HG02943 (cell line): ENCODE results near the gene PROC.
"Not testable (repeated sequence)": the region's sequence is repeated elsewhere in the genome, so short reads cannot be mapped to it uniquely, and the experiment has no call there.

Experiments used
- ATAC-seq: cut with Tn5 transposase; IDR thresholded peaks from one replicate; pipeline ENCODE4 v1.9.1; 2021; ENCODE audit warnings: mild to moderate bottlenecking, low read depth, moderate library complexity; ENCODE audit not compliant: unreplicated experiment

Gene PROC

DNA sequence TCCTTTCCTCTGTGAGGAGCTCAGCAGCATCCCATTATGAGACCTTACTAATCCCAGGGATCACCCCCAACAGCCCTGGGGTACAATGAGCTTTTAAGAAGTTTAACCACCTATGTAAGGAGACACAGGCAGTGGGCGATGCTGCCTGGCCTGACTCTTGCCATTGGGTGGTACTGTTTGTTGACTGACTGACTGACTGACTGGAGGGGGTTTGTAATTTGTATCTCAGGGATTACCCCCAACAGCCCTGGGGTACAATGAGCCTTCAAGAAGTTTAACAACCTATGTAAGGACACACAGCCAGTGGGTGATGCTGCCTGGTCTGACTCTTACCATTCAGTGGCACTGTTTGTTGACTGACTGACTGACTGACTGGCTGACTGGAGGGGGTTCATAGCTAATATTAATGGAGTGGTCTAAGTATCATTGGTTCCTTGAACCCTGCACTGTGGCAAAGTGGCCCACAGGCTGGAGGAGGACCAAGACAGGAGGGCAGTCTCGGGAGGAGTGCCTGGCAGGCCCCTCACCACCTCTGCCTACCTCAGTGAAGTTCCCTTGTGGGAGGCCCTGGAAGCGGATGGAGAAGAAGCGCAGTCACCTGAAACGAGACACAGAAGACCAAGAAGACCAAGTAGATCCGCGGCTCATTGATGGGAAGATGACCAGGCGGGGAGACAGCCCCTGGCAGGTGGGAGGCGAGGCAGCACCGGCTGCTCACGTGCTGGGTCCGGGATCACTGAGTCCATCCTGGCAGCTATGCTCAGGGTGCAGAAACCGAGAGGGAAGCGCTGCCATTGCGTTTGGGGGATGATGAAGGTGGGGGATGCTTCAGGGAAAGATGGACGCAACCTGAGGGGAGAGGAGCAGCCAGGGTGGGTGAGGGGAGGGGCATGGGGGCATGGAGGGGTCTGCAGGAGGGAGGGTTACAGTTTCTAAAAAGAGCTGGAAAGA is 7.6 kb downstream of the PROC start:
- ATAC-seq = no peak

DNA sequence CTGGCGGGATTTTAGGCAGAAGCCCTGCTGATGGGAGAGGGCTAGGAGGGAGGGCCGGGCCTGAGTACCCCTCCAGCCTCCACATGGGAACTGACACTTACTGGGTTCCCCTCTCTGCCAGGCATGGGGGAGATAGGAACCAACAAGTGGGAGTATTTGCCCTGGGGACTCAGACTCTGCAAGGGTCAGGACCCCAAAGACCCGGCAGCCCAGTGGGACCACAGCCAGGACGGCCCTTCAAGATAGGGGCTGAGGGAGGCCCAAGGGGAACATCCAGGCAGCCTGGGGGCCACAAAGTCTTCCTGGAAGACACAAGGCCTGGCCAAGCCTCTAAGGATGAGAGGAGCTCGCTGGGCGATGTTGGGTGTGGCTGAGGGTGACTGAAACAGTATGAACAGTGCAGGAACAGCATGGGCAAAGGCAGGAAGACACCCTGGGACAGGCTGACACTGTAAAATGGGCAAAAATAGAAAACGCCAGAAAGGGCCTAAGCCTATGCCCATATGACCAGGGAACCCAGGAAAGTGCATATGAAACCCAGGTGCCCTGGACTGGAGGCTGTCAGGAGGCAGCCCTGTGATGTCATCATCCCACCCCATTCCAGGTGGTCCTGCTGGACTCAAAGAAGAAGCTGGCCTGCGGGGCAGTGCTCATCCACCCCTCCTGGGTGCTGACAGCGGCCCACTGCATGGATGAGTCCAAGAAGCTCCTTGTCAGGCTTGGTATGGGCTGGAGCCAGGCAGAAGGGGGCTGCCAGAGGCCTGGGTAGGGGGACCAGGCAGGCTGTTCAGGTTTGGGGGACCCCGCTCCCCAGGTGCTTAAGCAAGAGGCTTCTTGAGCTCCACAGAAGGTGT is 8.5 kb downstream of the PROC start:
- no peak for ATAC-seq

DNA sequence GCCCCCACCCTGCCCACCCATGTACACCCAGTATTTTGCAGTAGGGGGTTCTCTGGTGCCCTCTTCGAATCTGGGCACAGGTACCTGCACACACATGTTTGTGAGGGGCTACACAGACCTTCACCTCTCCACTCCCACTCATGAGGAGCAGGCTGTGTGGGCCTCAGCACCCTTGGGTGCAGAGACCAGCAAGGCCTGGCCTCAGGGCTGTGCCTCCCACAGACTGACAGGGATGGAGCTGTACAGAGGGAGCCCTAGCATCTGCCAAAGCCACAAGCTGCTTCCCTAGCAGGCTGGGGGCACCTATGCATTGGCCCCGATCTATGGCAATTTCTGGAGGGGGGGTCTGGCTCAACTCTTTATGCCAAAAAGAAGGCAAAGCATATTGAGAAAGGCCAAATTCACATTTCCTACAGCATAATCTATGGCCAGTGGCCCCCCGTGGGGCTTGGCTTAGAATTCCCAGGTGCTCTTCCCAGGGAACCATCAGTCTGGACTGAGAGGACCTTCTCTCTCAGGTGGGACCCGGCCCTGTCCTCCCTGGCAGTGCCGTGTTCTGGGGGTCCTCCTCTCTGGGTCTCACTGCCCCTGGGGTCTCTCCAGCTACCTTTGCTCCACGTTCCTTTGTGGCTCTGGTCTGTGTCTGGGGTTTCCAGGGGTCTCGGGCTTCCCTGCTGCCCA is 9.3 kb downstream of the PROC start:
- ATAC-seq = no peak

DNA sequence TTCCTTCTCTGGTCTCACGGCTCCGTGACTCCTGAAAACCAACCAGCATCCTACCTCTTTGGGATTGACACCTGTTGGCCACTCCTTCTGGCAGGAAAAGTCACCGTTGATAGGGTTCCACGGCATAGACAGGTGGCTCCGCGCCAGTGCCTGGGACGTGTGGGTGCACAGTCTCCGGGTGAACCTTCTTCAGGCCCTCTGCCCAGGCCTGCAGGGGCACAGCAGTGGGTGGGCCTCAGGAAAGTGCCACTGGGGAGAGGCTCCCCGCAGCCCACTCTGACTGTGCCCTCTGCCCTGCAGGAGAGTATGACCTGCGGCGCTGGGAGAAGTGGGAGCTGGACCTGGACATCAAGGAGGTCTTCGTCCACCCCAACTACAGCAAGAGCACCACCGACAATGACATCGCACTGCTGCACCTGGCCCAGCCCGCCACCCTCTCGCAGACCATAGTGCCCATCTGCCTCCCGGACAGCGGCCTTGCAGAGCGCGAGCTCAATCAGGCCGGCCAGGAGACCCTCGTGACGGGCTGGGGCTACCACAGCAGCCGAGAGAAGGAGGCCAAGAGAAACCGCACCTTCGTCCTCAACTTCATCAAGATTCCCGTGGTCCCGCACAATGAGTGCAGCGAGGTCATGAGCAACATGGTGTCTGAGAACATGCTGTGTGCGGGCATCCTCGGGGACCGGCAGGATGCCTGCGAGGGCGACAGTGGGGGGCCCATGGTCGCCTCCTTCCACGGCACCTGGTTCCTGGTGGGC is 10.0 kb downstream of the PROC start:
- ATAC-seq = no peak

DNA sequence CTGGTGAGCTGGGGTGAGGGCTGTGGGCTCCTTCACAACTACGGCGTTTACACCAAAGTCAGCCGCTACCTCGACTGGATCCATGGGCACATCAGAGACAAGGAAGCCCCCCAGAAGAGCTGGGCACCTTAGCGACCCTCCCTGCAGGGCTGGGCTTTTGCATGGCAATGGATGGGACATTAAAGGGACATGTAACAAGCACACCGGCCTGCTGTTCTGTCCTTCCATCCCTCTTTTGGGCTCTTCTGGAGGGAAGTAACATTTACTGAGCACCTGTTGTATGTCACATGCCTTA is 10.5 kb downstream of the PROC start:
- no peak for ATAC-seq

DNA sequence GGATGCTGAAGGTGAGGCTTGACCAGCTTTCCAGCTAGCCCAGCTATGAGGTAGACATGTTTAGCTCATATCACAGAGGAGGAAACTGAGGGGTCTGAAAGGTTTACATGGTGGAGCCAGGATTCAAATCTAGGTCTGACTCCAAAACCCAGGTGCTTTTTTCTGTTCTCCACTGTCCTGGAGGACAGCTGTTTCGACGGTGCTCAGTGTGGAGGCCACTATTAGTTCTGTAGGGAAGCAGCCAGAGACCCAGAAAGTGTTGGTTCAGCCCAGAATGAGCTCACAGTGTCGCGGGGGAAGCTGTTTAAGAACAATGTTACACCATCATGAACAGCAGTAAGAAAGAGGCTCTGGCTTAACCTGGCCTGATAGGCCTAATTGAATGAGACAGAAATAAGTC is 11.1 kb downstream of the PROC start:
- ATAC-seq = no peak

DNA sequence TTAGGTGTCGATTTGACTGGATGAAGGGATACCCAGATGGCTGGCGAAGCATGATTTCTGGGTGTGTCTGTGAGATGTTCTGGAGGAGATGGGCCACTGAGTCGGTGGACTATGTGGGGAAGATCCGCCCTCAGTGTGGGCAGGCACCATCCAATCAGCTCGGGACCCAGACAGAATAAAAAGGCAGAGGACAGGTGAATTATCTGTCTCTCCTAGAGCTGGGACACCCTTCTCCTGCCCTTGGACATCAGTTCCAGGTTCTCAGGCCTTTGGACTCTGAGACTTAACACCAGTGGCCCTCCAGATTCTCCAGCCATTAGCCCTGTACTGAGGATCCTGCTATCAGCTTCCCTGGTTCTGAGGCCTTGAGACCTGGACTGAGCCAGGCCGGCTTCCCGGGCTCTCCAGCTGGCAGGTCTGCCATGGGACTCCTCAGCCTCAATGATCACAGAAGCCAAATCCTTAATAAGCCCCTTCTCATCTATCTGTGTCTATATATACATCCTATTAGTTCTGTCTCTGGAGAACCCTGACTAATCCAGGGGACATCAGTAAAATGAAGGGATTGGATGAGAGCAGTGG is 11.7 kb downstream of the PROC start:
- ATAC-seq = no peak

DNA sequence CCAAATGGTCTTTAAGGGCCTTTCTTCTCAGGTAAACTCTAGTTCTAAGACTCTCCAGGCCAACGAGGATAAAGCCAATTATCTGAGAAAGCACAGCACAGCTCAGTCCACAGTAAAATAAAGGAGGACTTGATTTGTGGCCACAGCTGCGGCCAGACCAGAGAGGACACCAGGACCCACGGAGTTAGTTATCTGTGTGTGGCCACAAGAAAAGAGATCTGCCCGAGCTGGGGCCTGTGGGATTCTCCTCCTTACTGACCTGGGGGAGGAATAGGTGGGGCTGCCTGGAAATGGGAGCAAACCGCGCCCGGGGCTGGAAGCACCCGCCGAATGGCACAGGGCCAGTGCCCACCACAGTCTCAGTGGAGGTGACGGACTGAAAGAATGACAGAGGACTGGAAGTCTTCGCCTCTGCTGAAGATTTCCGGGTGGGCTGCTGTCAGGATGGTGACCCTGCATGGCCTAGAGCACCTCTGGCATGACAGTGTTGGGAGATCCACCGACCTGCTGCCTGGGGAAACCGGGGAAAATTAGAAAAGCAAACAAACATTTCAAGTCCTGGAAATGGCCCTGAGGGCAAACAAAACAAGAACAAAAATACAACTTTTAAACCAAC is 13.3 kb downstream of the PROC start:
- ATAC-seq = no peak

DNA sequence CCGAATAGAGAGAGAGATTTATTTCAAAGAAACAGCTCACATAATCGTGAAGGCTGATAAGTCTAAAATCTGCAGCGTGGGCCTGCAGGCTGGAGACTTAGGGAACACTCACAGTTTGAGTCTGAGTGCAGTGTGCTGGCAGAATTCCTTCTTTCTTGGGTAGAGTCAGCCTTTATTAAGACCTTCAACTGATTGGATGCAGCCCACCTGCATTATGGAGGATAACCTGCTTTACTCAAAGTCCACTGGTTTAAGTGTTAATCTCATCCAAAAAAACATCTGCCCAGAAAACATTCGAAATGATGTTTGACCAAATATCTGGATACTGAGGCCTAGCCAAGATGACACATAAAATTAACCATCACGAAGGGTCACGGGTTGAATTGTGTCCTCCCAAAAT is 16.3 kb downstream of the PROC start:
- no peak for ATAC-seq

DNA sequence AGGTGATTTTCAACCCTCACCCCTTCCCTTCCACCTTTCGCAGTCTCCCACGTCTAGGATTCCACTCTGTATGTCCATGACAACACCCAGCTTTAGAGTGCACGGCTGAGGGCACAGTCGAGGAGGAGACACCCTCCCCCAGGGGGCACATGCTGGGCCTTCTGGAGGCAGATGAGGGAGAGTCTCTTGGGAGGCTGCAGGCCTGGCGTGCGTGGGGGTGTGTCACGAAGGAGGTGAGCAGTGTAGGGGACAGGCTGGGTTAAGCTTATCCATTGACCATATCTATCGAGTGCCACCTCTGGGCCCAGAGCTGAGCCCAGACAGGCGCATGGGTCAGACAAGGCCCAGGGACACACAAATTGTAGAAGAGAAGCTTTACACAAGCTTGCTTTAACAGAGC is 18.8 kb downstream of the PROC start:
- no peak for ATAC-seq

DNA sequence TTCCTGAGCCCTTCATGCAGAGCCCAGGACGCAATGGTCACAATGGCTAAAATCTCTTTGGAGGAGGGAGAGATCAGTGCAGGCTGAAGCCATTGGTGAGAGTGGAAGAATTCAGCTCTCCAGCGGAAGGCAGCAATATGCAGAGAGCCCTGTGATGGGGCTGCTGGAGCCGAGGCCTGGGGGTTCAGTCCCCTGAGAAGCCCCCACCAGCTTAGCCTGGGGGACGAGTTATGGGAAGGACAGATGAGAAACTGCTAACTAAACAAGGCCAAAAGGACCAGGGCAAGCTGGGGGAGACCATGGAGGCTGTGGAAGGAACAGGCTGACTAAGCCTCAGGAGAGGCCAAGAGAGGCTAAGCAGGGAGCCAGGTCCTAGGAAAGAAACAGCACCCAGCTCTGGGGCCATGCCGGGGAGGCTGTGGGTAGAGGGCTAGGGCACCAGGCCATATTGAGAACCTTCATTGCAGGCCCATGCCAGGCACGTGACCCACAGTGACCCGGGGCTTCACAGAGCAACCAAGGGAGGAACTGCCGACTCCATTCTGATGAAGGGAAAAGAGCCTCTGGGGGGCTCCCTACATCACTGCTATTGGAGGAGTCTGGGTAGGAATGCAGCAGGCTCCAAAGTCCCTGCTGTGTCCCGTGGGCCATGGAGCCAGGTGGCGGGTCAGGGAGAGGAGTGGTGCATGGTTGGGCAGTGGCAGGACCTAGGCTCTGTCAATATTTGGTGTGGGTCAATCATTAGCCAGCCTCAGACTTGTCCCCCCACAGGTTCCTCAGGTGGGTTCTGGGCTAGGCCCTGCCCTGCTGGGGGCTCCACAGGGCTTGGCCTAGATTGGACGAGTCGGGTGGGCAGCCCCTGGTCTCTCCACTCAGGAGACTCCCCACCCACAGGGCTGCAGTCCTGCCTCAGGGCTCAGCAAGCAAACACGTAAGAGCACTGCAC is 19.8 kb downstream of the PROC start:
- no peak for ATAC-seq

DNA sequence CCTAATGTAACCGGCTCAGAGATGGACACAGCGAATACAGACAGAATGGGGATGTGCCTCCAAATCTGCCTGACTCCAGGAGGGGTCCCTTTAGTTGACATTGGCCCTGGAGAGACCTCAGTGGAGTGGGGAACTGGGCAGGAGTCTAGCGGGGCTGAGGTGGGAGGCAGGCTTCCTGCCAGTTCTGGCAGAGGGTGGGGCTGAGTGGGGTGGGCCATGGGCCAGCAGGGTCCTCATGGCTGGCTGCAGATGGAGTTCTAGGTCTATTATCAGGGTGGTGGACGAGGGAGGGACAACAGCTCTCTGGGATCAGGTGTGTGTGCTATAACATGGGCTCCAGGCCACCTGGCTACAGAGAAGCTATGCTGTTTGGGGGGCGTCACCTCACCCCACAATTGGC is 21.1 kb downstream of the PROC start:
- no peak for ATAC-seq

DNA sequence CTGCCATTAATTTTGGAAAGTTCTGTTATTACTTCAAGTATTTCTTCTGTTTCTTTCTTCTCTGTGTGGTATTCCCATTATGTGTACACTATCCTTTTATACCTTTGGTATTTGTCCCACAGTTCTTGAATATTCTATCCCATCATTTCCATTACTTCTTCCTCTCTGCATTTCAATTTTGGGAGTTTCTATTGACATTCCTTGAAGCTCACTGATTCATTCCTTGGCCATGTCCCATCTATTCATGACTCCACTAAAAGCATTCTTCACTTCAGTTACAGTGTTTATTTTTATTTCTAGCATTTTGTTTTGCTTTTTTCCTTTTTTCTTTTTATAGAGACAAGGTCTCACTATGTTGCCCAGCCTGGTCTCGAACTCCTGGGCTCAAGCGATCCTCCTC is 30.3 kb downstream of the PROC start:
- ATAC-seq = no peak

DNA sequence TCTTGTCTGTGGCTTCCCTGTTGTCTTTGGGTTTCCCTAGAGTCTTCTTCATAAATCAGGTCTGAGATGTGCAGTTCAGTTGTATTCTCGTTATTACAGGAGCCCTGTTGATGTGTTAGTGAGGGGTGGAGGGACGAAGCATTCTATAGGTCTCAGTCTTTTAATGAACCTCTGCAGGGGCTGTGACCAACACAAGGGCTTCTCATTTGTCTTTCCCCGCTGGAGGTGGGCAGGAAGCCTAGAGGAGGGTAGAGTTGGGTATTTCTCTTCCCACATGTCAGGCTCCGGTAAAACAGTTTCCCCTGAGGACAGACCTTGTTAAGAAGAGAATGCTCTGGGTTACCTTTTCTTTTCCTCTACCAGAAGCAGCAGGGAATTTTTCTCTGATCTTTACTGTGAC is 31.2 kb downstream of the PROC start:
- no peak for ATAC-seq

DNA sequence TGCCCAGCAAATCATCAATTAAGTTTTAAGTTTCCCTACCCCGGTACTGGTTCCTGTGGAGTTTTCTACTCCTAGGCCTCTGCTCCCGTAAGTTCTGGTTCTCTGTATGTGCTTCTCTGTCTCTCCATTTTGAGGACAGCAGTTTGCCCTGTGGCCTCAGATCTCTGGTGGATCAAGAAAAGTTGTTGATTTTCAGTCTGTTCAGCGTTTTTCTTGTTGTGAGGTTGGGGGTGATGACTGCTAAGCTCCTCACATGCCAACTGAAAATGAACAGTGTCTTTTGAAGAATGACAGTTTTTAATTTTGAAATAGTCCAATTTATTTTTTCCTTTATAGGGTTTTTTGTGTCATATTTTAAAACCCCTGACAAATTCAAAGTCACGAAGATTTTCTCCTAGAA is 31.7 kb downstream of the PROC start:
- no peak for ATAC-seq

DNA sequence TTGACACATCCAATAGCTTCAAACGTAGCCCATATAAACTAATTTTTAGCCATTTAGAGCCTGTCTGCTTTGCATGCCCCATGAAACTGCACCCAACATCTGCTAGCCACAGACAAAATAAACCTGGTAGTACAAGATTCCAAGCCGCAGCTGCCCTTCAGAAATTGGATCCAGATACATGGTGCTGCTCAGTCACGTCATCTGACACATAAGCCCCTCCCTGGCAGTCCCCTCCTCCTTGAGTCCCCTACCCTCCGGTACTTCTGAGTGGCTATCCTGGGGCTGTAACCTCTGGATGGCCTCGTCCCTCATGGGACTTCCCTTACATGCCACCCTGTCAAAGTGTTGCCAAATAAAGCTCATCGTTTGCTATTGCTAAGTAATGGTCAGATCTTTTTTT is 33.8 kb downstream of the PROC start:
- no peak for ATAC-seq

DNA sequence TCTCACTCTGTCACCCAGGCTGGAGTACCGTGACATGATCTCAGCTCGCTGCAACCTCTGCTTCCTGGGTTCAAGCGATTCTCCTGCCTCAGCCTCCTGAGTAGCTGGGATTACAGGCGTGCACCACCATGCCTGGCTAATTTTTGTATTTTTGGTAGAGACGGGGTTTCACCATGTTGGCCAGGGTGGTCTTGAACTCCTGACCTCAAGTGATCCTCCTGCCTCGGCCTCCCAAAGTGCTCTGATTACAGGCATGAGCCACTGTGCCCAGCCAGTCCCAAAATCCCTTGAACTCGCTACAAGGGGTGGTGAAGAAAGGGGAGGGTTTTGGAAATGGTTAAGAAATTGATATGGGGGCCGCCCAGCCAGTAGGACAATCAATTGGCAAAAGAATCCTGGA is 34.2 kb downstream of the PROC start:
- ATAC-seq = not testable (repeated sequence)

DNA sequence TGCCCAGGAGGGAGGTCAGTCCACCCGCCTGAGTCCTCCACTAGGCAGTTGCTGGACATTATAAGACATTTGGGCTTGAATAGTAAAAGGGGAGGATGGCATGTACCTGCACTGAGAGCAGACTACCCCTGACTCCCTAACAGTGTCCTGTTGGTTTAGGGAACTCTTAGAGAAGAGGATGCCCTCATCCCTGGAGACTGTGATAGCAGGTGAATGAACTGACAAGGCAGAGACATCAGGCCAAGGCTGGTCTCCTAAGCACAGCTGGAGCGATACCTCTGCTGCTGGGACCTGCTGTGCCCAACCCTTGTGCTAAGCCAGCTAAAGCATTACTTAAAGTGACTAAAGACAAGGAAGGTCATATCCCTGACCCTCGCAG is 34.8 kb downstream of the PROC start:
- no peak for ATAC-seq
